ENCODE results near the gene CPLX3.

- no peak for TF ChIP-seq CTCF (IDR thresholded peaks at IDR 0.05)
- no peak for TF ChIP-seq RCOR1 (IDR thresholded peaks at IDR 0.05; ENCODE audit: low read depth, low read length)
- no peak for TF ChIP-seq CBX8 (IDR thresholded peaks at IDR 0.05)
- TF ChIP-seq REST (IDR thresholded peaks at IDR 0.05), result no peak
- no peak for TF ChIP-seq ZFP36 (IDR thresholded peaks at IDR 0.05; ENCODE audit: borderline replicate concordance, partially characterized antibody)
- TF ChIP-seq ELK1 (IDR thresholded peaks at IDR 0.05; ENCODE audit: low read depth, low read length), result no peak
- TF ChIP-seq EP300 (IDR thresholded peaks at IDR 0.05), result no peak
- no peak for TF ChIP-seq RFX5 (IDR thresholded peaks at IDR 0.05)
- no peak for TF ChIP-seq CEBPB (IDR thresholded peaks at IDR 0.05)
Observed at GRCh38 chr15:74827614-74828013, 1.2 kb downstream of the CPLX3 start.
